WTC11 (cell line): ENCODE measurements around the gene CLUH. TPM values are rescaled to one million over a fixed set of nuclear protein-coding genes. Genes with fewer than 3 reads are reported as not detected.

Experiments
- ATAC-seq: fragments of 200-7000 bp; cut with Tn5 transposase; 2 replicates; pipeline ENCODE4 v1.10.0; 2021; ENCODE audit warnings: mild to moderate bottlenecking, moderate library complexity
- CTCF ChIA-PET: fragments of 300-600 bp; sonication (Branson Sonifier 250); formaldehyde crosslinking; loops from one replicate; lab custom pipeline; 2021; ENCODE audit warnings: antibody characterized with exemption; lab: Charles Lee
- POLR2A ChIA-PET: fragments of 350-600 bp; sonication (Branson Sonifier 250); formaldehyde crosslinking; loops from one replicate; lab custom pipeline; 2021; ENCODE audit warnings: antibody characterized with exemption; lab: Charles Lee
- DNase-seq: peaks from one replicate; pipeline ENCODE4 v3.0.0; 2021; ENCODE audit warnings: low spot score
- H3K27ac Mint-ChIP-seq: 2 replicates; pipeline ENCODE4 v1.8.0; 2021; ENCODE audit warnings: mixed read lengths
- H3K27me3 Mint-ChIP-seq: 2 replicates; pipeline ENCODE4 v1.8.0; 2021; ENCODE audit warnings: low read depth, mild to moderate bottlenecking, moderate library complexity, mixed read lengths
- H3K36me3 Mint-ChIP-seq: 2 replicates; pipeline ENCODE4 v1.8.0; 2021; ENCODE audit warnings: mixed read lengths
- H3K4me1 Mint-ChIP-seq: 2 replicates; pipeline ENCODE4 v1.8.0; 2022; ENCODE audit warnings: mixed read lengths
- H3K4me3 Mint-ChIP-seq: 2 replicates; pipeline ENCODE4 v1.8.0; 2021; ENCODE audit warnings: mild to moderate bottlenecking, moderate library complexity, mixed read lengths
- H3K9me3 Mint-ChIP-seq: 2 replicates; pipeline ENCODE4 v1.8.0; 2021; ENCODE audit warnings: mixed read lengths
- AR ChIP-seq: fragments of 250-450 bp; sonication (Bioruptor Pico); IDR thresholded peaks from 2 replicates; pipeline ENCODE4 v1.9.0; 2021; ENCODE audit warnings: mild to moderate bottlenecking
- ATF2 ChIP-seq: sonication (generic); formaldehyde crosslinking; IDR thresholded peaks from 2 replicates; pipeline ENCODE4 v1.8.1; 2022; ENCODE audit warnings: low read depth, missing genetic modification reagents, borderline replicate concordance
- ATF6 ChIP-seq: sonication (generic); formaldehyde crosslinking; IDR thresholded peaks from 2 replicates; pipeline ENCODE4 v1.8.1; 2023; ENCODE audit warnings: mild to moderate bottlenecking, missing genetic modification reagents
- ETV6 ChIP-seq: sonication (generic); formaldehyde crosslinking; IDR thresholded peaks from 2 replicates; pipeline ENCODE4 v1.8.1; 2022; ENCODE audit warnings: mild to moderate bottlenecking, missing genetic modification reagents
- IRF1 ChIP-seq: sonication (generic); formaldehyde crosslinking; IDR thresholded peaks from 2 replicates; pipeline ENCODE4 v1.8.0; 2023; ENCODE audit warnings: missing genetic modification reagents
- MXD4 ChIP-seq: fragments of 250-450 bp; sonication (Bioruptor Pico); IDR thresholded peaks from 2 replicates; pipeline ENCODE4 v1.8.0; 2021; ENCODE audit warnings: mild to moderate bottlenecking, moderate library complexity, borderline replicate concordance
- STAT6 ChIP-seq: sonication (generic); formaldehyde crosslinking; conservative IDR thresholded peaks from 2 replicates; pipeline ENCODE4 v1.8.1; 2023; ENCODE audit warnings: mild to moderate bottlenecking, low read depth, missing genetic modification reagents, moderate library complexity
- TEAD1 ChIP-seq: sonication (generic); formaldehyde crosslinking; IDR thresholded peaks from 2 replicates; pipeline ENCODE4 v1.8.0; 2022; ENCODE audit warnings: mild to moderate bottlenecking, missing genetic modification reagents
- ZMAT4 ChIP-seq: fragments of 250-450 bp; sonication (Bioruptor Pico); IDR thresholded peaks from 2 replicates; pipeline ENCODE4 v1.9.0; 2021; ENCODE audit warnings: mild to moderate bottlenecking
- ZNF317 ChIP-seq: sonication (generic); formaldehyde crosslinking; IDR thresholded peaks from 2 replicates; pipeline ENCODE4 v1.8.1; 2023; ENCODE audit warnings: low read depth, mild to moderate bottlenecking, moderate library complexity, missing genetic modification reagents, borderline replicate concordance
- ZNF532 ChIP-seq: fragments of 250-450 bp; sonication (Bioruptor Pico); IDR thresholded peaks from 2 replicates; pipeline ENCODE4 v1.9.0; 2021; ENCODE audit warnings: mild to moderate bottlenecking, borderline replicate concordance
- total RNA-seq: library from RNA; stranded (reverse); gene quantifications from 3 replicates; pipeline ENCODE4 v1.2.3, GENCODE V29; 2021

Gene CLUH
- total RNA-seq, 1 experiment from 2014 or later: 105 TPM

GRCh38 chr17:2695961-2696760, 15.4 kb downstream of the CLUH start:
- H3K4me3 Mint-ChIP-seq: no peak overlapping the region
- no peak for TF ChIP-seq STAT6
- no peak for TF ChIP-seq MXD4 (CRISPR knock-in tag)
- no peak for TF ChIP-seq ETV6
- TF ChIP-seq ZNF317 (CRISPR knock-in tag): no peak
- TF ChIP-seq ATF6 (CRISPR knock-in tag): no peak
- no peak for TF ChIP-seq IRF1 (CRISPR knock-in tag)
- no peak for TF ChIP-seq ATF2 (CRISPR knock-in tag)
- TF ChIP-seq AR: no peak
- TF ChIP-seq ZNF532 (CRISPR knock-in tag): no peak
- TF ChIP-seq TEAD1: no peak
- TF ChIP-seq ZMAT4: no peak
- TF ChIP-seq, all 79 proteins: peak for 0
- H3K27ac Mint-ChIP-seq: no peak overlapping the region
- H3K9me3 Mint-ChIP-seq: no peaks in the 10 kb centered on the region
- ChIA-PET CTCF (interaction anchor here (1.2 to 2.3 kb wide), 3 partner anchors 10 to 29 kb away, joined by 3 to 6 read pairs (median 4); no protein-coding TSS in a partner anchor), POLR2A (no interaction called here)
- no peaks in the 10 kb centered on the region for H3K4me1 Mint-ChIP-seq
- DNase-seq: peak; percentile 6
- peaks cover 12% of the 10 kb centered on the region; the same call in 1 of the 2 replicates for H3K36me3 Mint-ChIP-seq
- ATAC-seq: no peak
- H3K27me3 Mint-ChIP-seq: no peaks in the 10 kb centered on the region
